Lower lobe of right lung (tissue), 1 donor: Measurements from ENCODE around the gene CADM4. TPM values are rescaled to one million over a fixed set of nuclear protein-coding genes. Genes with fewer than 3 reads are reported as not detected.

ENCODE experiments used
- total RNA-seq: library from RNA; stranded (reverse); fragmentation: NEBNext Ultra II Directional; extraction: Animal tissue kit (Norgen Biotek cat#: 25700); gene quantifications from one replicate; pipeline ENCODE4 v1.2.1, GENCODE V29; 2021
- donor health status: DM: no; HTN: yes; CAD: no; lungs with severe emphysema.

The CADM4 gene
- total RNA-seq, 1 donor from 2014 or later: 8.1 TPM

Other genes with a start within 250 kb of the CADM4 start
- not detected for gene TEX101, start 225.0 kb downstream of the CADM4 start, total RNA-seq
- gene LYPD3, start 174.2 kb downstream of the CADM4 start, total RNA-seq: 0.74 TPM
- gene PHLDB3, start 135.1 kb downstream of the CADM4 start, total RNA-seq: 7.8 TPM
- 47.4 TPM for gene ETHE1, start 112.6 kb downstream of the CADM4 start, total RNA-seq
- gene ZNF575, start 106.7 kb downstream of the CADM4 start, total RNA-seq: 2.8 TPM
- 26.9 TPM for gene XRCC1, start 64.3 kb downstream of the CADM4 start, total RNA-seq
- gene PINLYP, start 64.0 kb downstream of the CADM4 start, total RNA-seq: 5.8 TPM
- 21.1 TPM for gene IRGQ, start 43.7 kb downstream of the CADM4 start, total RNA-seq
- 14.2 TPM for gene ZNF576, start 43.3 kb downstream of the CADM4 start, total RNA-seq
- gene SRRM5, start 27.8 kb downstream of the CADM4 start, total RNA-seq: 0.24 TPM
- gene ZNF428, start 20.2 kb downstream of the CADM4 start, total RNA-seq: 29.6 TPM
- 96.2 TPM for gene PLAUR, start 30.3 kb upstream of the CADM4 start, total RNA-seq
- gene IRGC, start 76.2 kb upstream of the CADM4 start, total RNA-seq: not detected
- 47.3 TPM for gene SMG9, start 115.1 kb upstream of the CADM4 start, total RNA-seq
- gene KCNN4, start 141.1 kb upstream of the CADM4 start, total RNA-seq: 3.6 TPM
- gene LYPD5, start 162.6 kb upstream of the CADM4 start, total RNA-seq: 7.5 TPM
- 12.7 TPM for gene ZNF283, start 187.5 kb upstream of the CADM4 start, total RNA-seq
- 3.2 TPM for gene ZNF404, start 244.1 kb upstream of the CADM4 start, total RNA-seq